NB4 (cell line): ENCODE data around the gene COX18.

Experiments
- TF ChIP-seq, protein P1 (sequence below): IDR thresholded peaks from one replicate; pipeline ENCODE4 v1.5.1; 2012; ENCODE audit warnings: low read depth, low read length
- TF ChIP-seq, protein P2 (sequence below): IDR thresholded peaks from 2 replicates; pipeline ENCODE4 v1.6.1; 2011; ENCODE audit warnings: low read depth, low read length

DNA sequence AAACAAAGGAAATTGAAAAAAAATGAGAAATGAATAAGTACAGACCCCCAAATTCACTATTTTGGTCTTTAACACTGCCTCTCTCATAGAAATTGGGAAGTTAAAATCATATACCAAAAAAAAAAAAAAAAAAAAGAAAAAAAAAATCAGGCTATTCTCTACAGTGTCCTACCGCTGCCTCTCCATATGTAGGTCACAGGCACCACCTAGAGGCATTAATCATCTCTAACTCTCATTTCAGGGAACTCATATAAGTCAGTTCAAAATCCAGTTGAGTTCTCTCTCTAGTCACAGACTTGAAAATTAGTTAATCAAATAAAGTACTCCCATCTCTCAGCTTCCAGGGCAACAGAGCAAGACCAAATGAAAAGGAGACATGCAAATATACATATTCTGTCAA is 47.9 kb downstream of the COX18 start:
- TF ChIP-seq, protein P1, sequence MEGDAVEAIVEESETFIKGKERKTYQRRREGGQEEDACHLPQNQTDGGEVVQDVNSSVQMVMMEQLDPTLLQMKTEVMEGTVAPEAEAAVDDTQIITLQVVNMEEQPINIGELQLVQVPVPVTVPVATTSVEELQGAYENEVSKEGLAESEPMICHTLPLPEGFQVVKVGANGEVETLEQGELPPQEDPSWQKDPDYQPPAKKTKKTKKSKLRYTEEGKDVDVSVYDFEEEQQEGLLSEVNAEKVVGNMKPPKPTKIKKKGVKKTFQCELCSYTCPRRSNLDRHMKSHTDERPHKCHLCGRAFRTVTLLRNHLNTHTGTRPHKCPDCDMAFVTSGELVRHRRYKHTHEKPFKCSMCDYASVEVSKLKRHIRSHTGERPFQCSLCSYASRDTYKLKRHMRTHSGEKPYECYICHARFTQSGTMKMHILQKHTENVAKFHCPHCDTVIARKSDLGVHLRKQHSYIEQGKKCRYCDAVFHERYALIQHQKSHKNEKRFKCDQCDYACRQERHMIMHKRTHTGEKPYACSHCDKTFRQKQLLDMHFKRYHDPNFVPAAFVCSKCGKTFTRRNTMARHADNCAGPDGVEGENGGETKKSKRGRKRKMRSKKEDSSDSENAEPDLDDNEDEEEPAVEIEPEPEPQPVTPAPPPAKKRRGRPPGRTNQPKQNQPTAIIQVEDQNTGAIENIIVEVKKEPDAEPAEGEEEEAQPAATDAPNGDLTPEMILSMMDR, result no peak
- TF ChIP-seq, protein P2, sequence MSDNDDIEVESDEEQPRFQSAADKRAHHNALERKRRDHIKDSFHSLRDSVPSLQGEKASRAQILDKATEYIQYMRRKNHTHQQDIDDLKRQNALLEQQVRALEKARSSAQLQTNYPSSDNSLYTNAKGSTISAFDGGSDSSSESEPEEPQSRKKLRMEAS, result no peak
